Ishikawa (cell line): Measurements from ENCODE around the gene CTNNA3.

Experiments used
- CEBPB ChIP-seq: IDR thresholded peaks from 2 replicates; pipeline ENCODE4 v1.6.1; 2012
- CREB1 ChIP-seq: IDR thresholded peaks from 2 replicates; pipeline ENCODE4 v1.6.1; 2012; ENCODE audit warnings: low read depth
- EGR1 ChIP-seq: IDR thresholded peaks from 2 replicates; pipeline ENCODE4 v1.6.1; 2012
- EP300 ChIP-seq: IDR thresholded peaks from 2 replicates; pipeline ENCODE4 v1.6.1; 2012; ENCODE audit warnings: borderline replicate concordance
- FOXM1 ChIP-seq: IDR thresholded peaks from 2 replicates; pipeline ENCODE4 v1.6.1; 2012; ENCODE audit warnings: low read depth, borderline replicate concordance
- NFIC ChIP-seq: IDR thresholded peaks from 2 replicates; pipeline ENCODE4 v1.6.1; 2012
- RAD21 ChIP-seq: IDR thresholded peaks from 2 replicates; pipeline ENCODE4 v1.6.1; 2012; ENCODE audit warnings: low read depth
- REST ChIP-seq: IDR thresholded peaks from 2 replicates; pipeline ENCODE4 v1.6.1; 2012; ENCODE audit warnings: low read depth, mild to moderate bottlenecking
- TAF1 ChIP-seq: IDR thresholded peaks from 2 replicates; pipeline ENCODE4 v1.6.1; 2012; ENCODE audit warnings: low read depth, mild to moderate bottlenecking
- TCF12 ChIP-seq: IDR thresholded peaks from 2 replicates; pipeline ENCODE4 v1.6.1; 2012; ENCODE audit warnings: low read depth
- TEAD4 ChIP-seq: IDR thresholded peaks from 2 replicates; pipeline ENCODE4 v1.6.1; 2012
- YY1 ChIP-seq: IDR thresholded peaks from 2 replicates; pipeline ENCODE4 v1.6.1; 2012; ENCODE audit warnings: low read depth
- ZBTB7A ChIP-seq: IDR thresholded peaks from 2 replicates; pipeline ENCODE4 v1.6.1; 2012; ENCODE audit warnings: low read depth
- TF ChIP-seq, protein P1 (sequence below): IDR thresholded peaks from 2 replicates; pipeline ENCODE4 v1.6.1; 2012
- TF ChIP-seq, protein P2 (sequence below): IDR thresholded peaks from 2 replicates; pipeline ENCODE4 v1.6.1; 2012

The CTNNA3 gene

GRCh38 chr10:66257801-66258200, 1438.2 kb downstream of the CTNNA3 start:
- TF ChIP-seq YY1 (no peak), EP300 (no peak), EGR1 (no peak), ZBTB7A (no peak), NFIC (no peak), TCF12 (no peak), FOXM1 (no peak), REST (no peak), RAD21 (no peak), TAF1 (no peak), TEAD4 (no peak), CEBPB (no peak), CREB1 (no peak)
- TF ChIP-seq, protein P1, sequence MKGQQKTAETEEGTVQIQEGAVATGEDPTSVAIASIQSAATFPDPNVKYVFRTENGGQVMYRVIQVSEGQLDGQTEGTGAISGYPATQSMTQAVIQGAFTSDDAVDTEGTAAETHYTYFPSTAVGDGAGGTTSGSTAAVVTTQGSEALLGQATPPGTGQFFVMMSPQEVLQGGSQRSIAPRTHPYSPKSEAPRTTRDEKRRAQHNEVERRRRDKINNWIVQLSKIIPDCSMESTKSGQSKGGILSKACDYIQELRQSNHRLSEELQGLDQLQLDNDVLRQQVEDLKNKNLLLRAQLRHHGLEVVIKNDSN = no peak
- TF ChIP-seq, protein P2, sequence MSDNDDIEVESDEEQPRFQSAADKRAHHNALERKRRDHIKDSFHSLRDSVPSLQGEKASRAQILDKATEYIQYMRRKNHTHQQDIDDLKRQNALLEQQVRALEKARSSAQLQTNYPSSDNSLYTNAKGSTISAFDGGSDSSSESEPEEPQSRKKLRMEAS = no peak

DNA sequence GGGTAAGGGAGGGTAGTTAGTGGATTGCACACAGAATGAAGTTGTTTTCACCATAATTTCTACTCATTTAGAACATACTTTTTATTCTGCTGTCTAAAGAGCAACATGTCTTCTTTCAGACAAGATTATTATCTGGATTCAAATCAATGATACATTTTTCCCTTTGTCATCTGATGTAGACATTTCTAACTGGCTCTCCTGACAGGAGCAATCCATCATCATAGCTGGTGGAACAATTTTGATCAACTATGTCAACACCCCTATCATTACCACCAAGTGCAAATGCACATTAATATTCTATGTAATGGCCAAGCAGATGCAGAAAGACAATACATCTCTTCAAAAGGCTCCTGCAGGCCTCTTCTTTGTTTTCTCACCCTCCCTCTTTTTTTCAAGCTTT, 1443.0 kb downstream of the CTNNA3 start:
- TF ChIP-seq EP300 (no peak), NFIC (no peak), YY1 (no peak), ZBTB7A (no peak), CREB1 (no peak), RAD21 (no peak), TAF1 (no peak), CEBPB (no peak), TCF12 (no peak), REST (no peak), FOXM1 (no peak), TEAD4 (no peak), EGR1 (no peak)
- TF ChIP-seq, protein P2 = no peak
- TF ChIP-seq, protein P1 = no peak

GRCh38 chr10:66246177-66246576, 1449.8 kb downstream of the CTNNA3 start:
- TF ChIP-seq REST = no peak
- no peak for TF ChIP-seq TAF1
- TF ChIP-seq EP300 = no peak
- TF ChIP-seq, protein P1 = no peak
- TF ChIP-seq NFIC = no peak
- TF ChIP-seq, protein P2 = no peak
- no peak for TF ChIP-seq CEBPB
- no peak for TF ChIP-seq CREB1
- no peak for TF ChIP-seq FOXM1
- no peak for TF ChIP-seq TEAD4

- no peak for TF ChIP-seq EGR1
- TF ChIP-seq TCF12 = no peak
- TF ChIP-seq FOXM1 = no peak
- TF ChIP-seq, protein P1 = no peak
- no peak for TF ChIP-seq EP300
- TF ChIP-seq TEAD4 = no peak
- no peak for TF ChIP-seq REST
- TF ChIP-seq RAD21 = no peak
- no peak for TF ChIP-seq NFIC
- no peak for TF ChIP-seq YY1
- TF ChIP-seq CEBPB = no peak
- TF ChIP-seq TAF1 = no peak
- TF ChIP-seq, protein P2 = no peak
- TF ChIP-seq CREB1 = no peak
- no peak for TF ChIP-seq ZBTB7A
Observed at GRCh38 chr10:66244953-66245352, 1451.0 kb downstream of the CTNNA3 start.
